SK-N-DZ (cell line): Measurements from ENCODE around the gene AK1.

Experiments used
- DNase-seq: peaks from one replicate; pipeline ENCODE4 v3.0.0-alpha.2; 2015; ENCODE audit warnings: low spot score

The AK1 gene

GRCh38 chr9:127868278-127868902 lies 9.1 kb downstream of the AK1 start:
- no peak for DNase-seq

GRCh38 chr9:127867356-127868277 lies 9.9 kb downstream of the AK1 start:
- no peak for DNase-seq

DNA sequence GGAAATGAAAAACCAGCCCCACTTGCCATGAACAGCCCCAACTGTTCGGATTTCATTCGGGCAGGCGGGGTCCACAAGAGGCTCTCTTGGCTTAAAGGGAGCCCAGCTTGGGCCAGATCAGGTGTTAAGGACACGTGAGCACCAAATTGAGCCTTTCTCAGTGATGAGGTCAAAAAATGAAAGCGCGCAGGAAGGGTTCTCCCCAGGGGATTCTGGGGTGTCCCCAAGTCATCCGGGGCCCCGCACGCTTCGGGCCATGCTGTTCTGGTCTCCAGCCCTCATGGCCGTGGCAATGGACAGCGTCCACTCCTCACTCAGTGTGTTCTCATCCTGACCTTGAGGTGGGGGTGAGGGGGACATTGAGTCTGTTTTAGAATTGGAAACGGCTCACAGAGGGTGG lies 10.9 kb downstream of the AK1 start:
- no peak for DNase-seq

- DNase-seq: no peak
Measured at GRCh38 chr9:127865645-127866464, 11.6 kb downstream of the AK1 start.

GRCh38 chr9:127863191-127863621 lies 14.3 kb downstream of the AK1 start:
- no peak for DNase-seq

GRCh38 chr9:127862075-127863011 lies 15.1 kb downstream of the AK1 start:
- DNase-seq: no peak

GRCh38 chr9:127860779-127861178 lies 16.7 kb downstream of the AK1 start:
- DNase-seq: no peak

DNA sequence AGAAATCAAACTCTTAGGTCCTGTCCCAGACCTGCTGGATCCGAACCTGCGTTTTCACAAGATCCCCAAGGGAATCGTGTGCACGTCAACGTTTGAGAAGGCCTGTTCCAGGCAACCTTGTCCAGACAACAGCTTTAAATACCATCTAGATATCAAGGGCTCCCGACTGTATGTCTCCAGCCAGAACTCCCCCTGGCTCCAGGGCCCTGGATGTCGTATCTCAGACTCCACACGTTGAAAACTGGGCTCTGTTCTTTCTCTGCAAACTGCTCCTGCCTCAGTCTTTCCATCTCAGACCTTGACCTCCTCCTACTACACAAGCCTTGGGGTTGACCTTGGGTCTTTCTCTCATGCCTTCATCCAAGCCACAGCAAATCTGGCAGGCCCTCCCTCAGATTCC lies 17.2 kb downstream of the AK1 start:
- DNase-seq: no peak

GRCh38 chr9:127858041-127858512 lies 19.4 kb downstream of the AK1 start:
- DNase-seq: no peak

GRCh38 chr9:127857278-127857677 lies 20.2 kb downstream of the AK1 start:
- no peak for DNase-seq

DNA sequence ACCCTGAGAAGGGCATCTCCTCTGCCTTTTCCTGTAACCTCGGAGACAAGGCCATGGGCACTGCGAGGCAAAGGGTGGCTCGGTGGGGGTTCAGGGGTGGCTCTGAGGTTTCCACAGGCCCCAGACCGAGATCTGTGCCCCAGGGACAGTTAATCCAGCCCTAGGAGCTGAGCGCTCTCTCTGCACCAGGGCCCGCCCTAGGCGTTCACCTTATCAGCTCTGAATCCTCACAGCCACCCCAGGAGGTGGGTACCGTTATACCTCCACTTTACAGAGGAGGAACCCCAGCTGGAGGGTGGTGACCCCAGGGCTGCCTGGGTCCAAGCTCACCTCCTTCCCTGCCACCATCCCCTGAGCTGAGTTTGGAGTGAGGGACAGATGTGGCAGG lies 20.8 kb downstream of the AK1 start:
- no peak for DNase-seq

DNA sequence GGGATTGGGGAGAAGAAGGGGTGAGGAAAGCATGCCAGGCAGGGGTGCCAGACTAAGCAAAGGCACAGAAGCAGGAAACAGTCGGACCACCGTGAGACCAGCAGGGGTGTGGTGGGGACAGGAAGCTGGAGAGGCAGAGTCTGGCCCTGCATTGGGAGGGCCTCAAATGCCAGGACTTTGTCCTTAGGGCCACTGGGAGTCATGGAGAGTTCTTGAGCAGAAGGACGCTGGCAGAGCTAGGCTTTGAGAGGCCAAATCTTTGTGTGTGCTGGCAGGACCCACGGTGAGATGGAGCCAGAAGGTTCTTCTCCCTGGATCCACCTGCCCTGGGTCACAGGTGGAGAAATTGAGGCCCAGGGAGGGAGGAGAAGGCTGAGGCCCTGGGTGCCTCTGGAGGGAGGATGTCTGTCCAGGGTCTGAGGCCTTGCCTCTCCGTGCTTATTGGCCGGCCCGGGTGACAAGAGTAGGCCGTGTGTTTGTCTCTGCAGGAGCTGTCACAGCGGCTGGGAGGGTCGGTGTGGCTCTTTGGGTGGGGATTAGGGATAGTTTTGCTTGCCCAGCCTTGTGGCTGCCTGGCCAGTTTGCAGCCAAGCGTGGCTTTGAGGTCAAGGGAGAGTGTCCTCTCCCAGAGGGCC lies 21.3 kb downstream of the AK1 start:
- DNase-seq: no peak

DNA sequence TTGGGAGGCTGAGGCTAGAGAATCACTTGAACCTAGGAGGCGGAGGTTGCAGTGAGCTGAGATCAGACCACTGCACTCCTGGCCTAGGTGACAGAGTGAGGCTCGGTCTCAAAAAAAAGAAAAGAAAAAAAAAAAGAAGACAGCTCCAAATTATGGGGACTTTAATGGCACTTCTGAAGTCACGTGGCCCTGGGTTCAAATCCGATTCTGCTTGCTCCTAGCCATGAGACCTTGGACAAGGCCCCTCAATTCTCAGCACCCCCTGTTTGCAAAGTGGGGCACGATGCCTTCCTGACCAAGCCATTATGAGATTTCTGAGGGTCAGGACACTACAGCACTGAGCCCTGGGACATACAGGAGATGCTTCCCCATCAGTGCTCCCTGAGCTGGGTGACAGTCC lies 22.0 kb downstream of the AK1 start:
- DNase-seq: no peak

DNA sequence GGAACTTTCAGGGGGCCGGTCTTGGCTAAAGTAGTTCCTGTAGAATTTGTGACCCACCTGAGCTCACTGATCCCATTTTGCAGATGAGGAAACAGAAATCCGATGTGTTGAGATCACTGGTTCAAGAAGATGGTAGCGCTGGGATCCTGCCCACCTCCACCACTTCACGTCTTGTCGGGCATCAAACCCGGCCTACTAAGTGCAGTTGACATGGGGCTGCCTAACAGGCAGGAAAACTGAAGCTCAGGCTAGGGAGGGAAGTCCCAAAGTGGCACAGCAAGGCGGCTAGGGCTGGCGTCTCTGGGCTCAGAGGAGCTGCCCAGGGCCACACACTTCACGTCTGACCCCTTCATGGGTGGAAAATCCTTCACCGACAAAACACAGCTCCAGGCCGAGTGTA lies 22.5 kb downstream of the AK1 start:
- DNase-seq: no peak

DNA sequence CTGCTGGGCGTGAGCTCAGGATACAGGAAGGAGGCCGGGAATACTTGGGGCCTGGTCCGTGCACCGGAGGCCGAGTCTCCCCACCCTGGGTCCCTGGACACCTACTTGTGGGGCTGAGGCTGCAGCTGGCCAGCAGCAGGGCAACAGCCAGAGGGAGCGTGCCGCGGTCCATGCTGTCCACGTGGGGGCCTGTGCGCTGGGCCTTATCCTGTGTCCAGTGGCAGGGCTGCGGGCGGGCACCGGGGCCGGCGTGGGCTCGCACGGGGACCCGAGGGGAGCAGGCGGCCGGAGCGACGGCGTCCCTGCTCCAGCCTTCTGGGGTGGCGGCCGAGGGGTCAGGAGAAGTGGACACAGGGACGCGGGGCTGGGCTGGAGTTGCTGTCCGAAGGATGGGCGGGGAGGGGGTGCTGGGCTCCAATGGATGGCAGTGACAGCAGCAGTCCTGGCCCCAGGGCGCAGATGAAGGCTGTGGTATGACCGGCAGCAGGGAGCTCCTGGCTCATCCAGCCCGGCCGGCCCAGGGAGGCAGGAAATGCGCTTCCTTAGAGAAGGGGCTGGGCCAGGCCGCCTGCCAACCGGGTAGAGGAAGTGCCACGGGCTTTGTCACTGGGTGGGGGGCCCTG lies 23.2 kb downstream of the AK1 start, which contains the start of gene ENG:
Gene ENG, minus strand, starts transcription at position 475 of the 623 bp plus-strand sequence. Its CDS starts 303 bp downstream, at position 172.
- no peak for DNase-seq

- DNase-seq: no peak
Measured at GRCh38 chr9:127853312-127854183, 23.9 kb downstream of the AK1 start.

DNA sequence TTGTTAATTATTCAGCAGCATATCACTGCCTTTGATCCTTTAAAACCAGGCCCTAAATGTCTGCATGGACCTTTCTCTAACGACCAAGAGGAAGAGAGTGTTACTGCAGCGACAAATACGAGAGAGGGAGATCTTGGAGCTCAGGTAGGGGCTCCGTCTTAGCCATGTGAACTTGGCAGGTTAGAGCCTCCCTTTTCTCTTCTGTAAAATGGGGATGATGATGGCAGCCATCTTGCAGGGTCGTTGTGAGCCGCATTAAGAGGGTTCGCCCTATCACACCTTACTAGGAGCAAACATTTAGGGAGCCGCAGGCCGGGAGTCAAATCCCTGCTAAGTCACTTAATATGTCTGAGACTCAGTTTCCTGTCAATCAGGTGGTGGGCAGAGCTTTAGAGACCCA lies 24.6 kb downstream of the AK1 start:
- DNase-seq: no peak

- no peak for DNase-seq
Measured at GRCh38 chr9:127850286-127850830, 27.1 kb downstream of the AK1 start.
